ENCODE measurements around the gene AGBL5. TPM values are rescaled to one million over a fixed set of nuclear protein-coding genes. Genes with fewer than 3 reads are reported as not detected.

Gene AGBL5
- total and polyA plus RNA-seq, 2 of the 13 experiments (the other 11 are each of a cell fraction or from before 2014, with no cell fraction given), result 55.9 to 73.3 TPM

DNA sequence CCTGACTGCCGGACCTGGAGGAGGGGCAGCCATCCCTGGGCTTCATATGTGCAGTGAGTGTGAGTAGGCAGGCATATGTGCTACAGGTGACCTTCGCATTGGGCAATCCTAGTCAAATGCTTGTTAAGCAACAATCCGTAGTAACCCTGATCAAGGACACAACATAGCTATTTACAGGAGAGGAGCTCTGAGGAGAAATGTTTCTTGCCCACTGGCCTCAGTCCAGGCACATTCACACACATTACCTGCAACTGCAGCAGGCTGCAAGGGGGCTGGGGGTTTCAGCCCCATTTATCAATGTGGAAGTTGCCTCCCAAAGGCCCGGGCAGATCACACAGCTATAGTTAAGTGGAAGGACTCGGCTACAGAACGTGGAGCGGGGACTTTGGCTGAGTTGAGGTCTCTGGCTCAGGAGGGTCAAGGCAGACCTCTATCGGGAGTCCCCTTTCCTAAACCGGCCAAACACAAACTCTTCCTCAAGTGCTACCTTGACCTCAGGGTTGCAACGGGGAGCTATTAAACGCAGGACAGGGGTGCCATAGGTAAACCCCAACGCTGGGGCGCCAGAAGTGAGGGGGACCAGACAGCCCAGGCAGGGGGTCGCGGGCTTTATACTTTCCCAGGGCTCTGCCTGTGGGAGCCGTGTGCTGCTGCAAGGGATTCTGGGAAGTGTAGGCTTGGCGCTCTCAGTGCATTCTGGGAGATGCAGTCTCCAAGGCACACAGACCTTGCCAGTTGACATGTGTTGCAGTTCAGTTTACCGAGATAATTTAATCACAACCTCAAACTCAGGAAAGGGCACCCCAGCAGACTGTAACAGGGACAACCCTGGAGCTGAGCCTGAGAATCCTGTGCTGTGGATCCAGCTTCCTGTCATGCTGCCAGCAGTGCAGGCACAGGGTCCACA, 44.5 kb downstream of the AGBL5 start (continued):
- peak; percentile 73 for TF ChIP-seq ZC3H4 (CRISPR knock-in tag; IDR thresholded peaks at IDR 0.05; ENCODE audit: borderline replicate concordance)
- peak; percentile 64; the same call in 1 of the 2 replicates for TF ChIP-seq PHF20 (CRISPR knock-in tag; IDR thresholded peaks at IDR 0.05)
- peak; percentile 82 for TF ChIP-seq ARID4A (CRISPR knock-in tag; IDR thresholded peaks at IDR 0.05; ENCODE audit: borderline replicate concordance)
- peak; percentile 74; the same call in 1 of the 2 replicates for TF ChIP-seq JUN (CRISPR knock-in tag; IDR thresholded peaks at IDR 0.05)
- peak; percentile 94; the same call in 1 of the 2 replicates for TF ChIP-seq SSRP1 (CRISPR knock-in tag; IDR thresholded peaks at IDR 0.05)
- TF ChIP-seq, protein P1, sequence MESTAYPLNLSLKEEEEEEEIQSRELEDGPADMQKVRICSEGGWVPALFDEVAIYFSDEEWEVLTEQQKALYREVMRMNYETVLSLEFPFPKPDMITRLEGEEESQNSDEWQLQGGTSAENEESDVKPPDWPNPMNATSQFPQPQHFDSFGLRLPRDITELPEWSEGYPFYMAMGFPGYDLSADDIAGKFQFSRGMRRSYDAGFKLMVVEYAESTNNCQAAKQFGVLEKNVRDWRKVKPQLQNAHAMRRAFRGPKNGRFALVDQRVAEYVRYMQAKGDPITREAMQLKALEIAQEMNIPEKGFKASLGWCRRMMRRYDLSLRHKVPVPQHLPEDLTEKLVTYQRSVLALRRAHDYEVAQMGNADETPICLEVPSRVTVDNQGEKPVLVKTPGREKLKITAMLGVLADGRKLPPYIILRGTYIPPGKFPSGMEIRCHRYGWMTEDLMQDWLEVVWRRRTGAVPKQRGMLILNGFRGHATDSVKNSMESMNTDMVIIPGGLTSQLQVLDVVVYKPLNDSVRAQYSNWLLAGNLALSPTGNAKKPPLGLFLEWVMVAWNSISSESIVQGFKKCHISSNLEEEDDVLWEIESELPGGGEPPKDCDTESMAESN (CRISPR knock-in tag; conservative IDR thresholded peaks at IDR 0.05), result peak; percentile 80
- TF ChIP-seq ZBTB7B (CRISPR knock-in tag; IDR thresholded peaks at IDR 0.05), result peak; percentile 76
- TF ChIP-seq, protein P2, sequence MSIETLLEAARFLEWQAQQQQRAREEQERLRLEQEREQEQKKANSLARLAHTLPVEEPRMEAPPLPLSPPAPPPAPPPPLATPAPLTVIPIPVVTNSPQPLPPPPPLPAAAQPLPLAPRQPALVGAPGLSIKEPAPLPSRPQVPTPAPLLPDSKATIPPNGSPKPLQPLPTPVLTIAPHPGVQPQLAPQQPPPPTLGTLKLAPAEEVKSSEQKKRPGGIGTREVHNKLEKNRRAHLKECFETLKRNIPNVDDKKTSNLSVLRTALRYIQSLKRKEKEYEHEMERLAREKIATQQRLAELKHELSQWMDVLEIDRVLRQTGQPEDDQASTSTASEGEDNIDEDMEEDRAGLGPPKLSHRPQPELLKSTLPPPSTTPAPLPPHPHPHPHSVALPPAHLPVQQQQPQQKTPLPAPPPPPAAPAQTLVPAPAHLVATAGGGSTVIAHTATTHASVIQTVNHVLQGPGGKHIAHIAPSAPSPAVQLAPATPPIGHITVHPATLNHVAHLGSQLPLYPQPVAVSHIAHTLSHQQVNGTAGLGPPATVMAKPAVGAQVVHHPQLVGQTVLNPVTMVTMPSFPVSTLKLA (IDR thresholded peaks at IDR 0.05), result no peak
- TF ChIP-seq, protein P3, sequence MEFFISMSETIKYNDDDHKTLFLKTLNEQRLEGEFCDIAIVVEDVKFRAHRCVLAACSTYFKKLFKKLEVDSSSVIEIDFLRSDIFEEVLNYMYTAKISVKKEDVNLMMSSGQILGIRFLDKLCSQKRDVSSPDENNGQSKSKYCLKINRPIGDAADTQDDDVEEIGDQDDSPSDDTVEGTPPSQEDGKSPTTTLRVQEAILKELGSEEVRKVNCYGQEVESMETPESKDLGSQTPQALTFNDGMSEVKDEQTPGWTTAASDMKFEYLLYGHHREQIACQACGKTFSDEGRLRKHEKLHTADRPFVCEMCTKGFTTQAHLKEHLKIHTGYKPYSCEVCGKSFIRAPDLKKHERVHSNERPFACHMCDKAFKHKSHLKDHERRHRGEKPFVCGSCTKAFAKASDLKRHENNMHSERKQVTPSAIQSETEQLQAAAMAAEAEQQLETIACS (CRISPR knock-in tag; IDR thresholded peaks at IDR 0.05), result peak; percentile 42; the same call in 1 of the 2 replicates
- no peak for TF ChIP-seq SATB2 (CRISPR knock-in tag; IDR thresholded peaks at IDR 0.05)
- TF ChIP-seq SPEN (CRISPR knock-in tag; IDR thresholded peaks at IDR 0.05; ENCODE audit: low read depth), result peak; percentile 73; the same call in 1 of the 2 replicates
- TF ChIP-seq ZBTB2 (CRISPR knock-in tag; IDR thresholded peaks at IDR 0.05; ENCODE audit: low read depth), result peak; percentile 44; the same call in 1 of the 2 replicates
- no peak for TF ChIP-seq ZNF879 (CRISPR knock-in tag; IDR thresholded peaks at IDR 0.05)
- TF ChIP-seq ZFP36L2 (CRISPR knock-in tag; IDR thresholded peaks at IDR 0.05), result no peak
- TF ChIP-seq ZNF776 (CRISPR knock-in tag; IDR thresholded peaks at IDR 0.05), result no peak
- TF ChIP-seq, protein P4, sequence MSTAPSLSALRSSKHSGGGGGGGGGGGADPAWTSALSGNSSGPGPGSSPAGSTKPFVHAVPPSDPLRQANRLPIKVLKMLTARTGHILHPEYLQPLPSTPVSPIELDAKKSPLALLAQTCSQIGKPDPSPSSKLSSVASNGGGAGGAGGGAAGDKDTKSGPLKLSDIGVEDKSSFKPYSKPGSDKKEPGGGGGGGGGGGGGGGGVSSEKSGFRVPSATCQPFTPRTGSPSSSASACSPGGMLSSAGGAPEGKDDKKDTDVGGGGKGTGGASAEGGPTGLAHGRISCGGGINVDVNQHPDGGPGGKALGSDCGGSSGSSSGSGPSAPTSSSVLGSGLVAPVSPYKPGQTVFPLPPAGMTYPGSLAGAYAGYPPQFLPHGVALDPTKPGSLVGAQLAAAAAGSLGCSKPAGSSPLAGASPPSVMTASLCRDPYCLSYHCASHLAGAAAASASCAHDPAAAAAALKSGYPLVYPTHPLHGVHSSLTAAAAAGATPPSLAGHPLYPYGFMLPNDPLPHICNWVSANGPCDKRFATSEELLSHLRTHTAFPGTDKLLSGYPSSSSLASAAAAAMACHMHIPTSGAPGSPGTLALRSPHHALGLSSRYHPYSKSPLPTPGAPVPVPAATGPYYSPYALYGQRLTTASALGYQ (CRISPR knock-in tag; IDR thresholded peaks at IDR 0.05), result no peak

All from HepG2 (cell line).